ENCODE data around the gene CEP128.

- TF ChIP-seq POLR2A (IDR thresholded peaks at IDR 0.05; ENCODE audit: low read depth, low read length) (no peak), SPI1 (IDR thresholded peaks at IDR 0.05; ENCODE audit: low read depth, low read length) (no peak), POLR2AphosphoS5 (IDR thresholded peaks at IDR 0.05; ENCODE audit: low read depth, low read length) (no peak), PAX5 (IDR thresholded peaks at IDR 0.05; ENCODE audit: insufficient read depth, low read length, severe bottlenecking) (no peak), TAF1 (IDR thresholded peaks at IDR 0.05; ENCODE audit: low read depth, low read length) (no peak)
Observed at GRCh38 chr14:80658733-80659132, 282.8 kb downstream of the CEP128 start.
